Heart left ventricle (tissue), 13 donors: ENCODE data around the gene LMCD1.

Experiments
- POLR2A ChIP-seq, 2 donors: fragments of 450-650 bp; IDR thresholded peaks; one replicate each; pipeline ENCODE4 v1.6.1; 2017; ENCODE audit warnings: antibody characterized with exemption in 2 of 2, mild to moderate bottlenecking in 2 of 2, moderate library complexity in 2 of 2
- TF ChIP-seq, protein P1 (sequence below), 12 donors: fragments of 200-600 bp; sonication (generic) in 4 of 12; IDR thresholded peaks; one replicate each; pipeline versions ENCODE4 v1.5.0 to v1.8.0; 2018 to 2022; ENCODE audit warnings: antibody characterized with exemption in 12 of 12, mild to moderate bottlenecking in 5 of 12
- donor health status: ischemic (EF 13 %, LVEDD 7.1; RV severe dilation, severe dysfunction).
- donor health status: DM: no; HTN: yes; CAD: no.
- donor health status: DM: no; HTN: no; CAD: no.
- donor health status: ischemic (EF 25% LVEDD 6.9; RV normal size, moderate dysfunction).
- donor health status: ischemic (EF 25% LVEDD 5.7; RV mildly dilated, moderate dysfunction).
- donor health status: ischemic (EF 35%, LVEDD 5.7; RV mildly dilated, moderate dysfunction).
- donor health status: nonischemic (EF 11% LVEDD 7.7; RV severe dilation, severe dysfunction).
- donor health status: DM: yes; HTN: yes; CAD: no.
- donor health status: PGD.
- donor health status: ischemic (EF 29% LVEDD 5.4; RV normal size, mild dysfunction).
- donor health status: nonischemic (EF 23%, LVEDD 6.1; RV moderate dilation, normal function).

DNA sequence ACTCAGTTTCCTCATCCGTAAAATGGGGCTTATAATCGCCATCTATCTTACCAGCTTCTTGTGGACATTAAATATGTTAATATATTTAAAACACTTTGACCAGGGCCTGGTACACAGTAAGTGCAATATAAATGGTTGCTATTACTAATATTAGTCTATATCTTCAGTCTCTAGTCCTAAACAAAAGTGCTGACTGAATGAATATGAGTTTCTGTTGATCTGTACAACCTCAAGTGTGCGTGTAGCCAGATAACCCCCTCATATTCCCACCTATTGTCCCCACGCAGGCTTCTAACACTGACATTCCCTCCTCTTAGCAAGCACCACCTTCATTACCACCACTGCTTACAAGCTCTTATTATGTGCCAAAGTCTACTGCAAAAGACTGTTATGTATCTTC, 27.6 kb upstream of the LMCD1 start:
- no peak for TF ChIP-seq POLR2A (IDR thresholded peaks at IDR 0.05)
- TF ChIP-seq, protein P1, sequence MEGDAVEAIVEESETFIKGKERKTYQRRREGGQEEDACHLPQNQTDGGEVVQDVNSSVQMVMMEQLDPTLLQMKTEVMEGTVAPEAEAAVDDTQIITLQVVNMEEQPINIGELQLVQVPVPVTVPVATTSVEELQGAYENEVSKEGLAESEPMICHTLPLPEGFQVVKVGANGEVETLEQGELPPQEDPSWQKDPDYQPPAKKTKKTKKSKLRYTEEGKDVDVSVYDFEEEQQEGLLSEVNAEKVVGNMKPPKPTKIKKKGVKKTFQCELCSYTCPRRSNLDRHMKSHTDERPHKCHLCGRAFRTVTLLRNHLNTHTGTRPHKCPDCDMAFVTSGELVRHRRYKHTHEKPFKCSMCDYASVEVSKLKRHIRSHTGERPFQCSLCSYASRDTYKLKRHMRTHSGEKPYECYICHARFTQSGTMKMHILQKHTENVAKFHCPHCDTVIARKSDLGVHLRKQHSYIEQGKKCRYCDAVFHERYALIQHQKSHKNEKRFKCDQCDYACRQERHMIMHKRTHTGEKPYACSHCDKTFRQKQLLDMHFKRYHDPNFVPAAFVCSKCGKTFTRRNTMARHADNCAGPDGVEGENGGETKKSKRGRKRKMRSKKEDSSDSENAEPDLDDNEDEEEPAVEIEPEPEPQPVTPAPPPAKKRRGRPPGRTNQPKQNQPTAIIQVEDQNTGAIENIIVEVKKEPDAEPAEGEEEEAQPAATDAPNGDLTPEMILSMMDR (IDR thresholded peaks at IDR 0.05), result no peak
